Neural crest cell (in vitro differentiated cells): ENCODE measurements around the gene TRAPPC10. TPM values are rescaled to one million over a fixed set of nuclear protein-coding genes. Genes with fewer than 3 reads are reported as not detected.

Experiments
- DNase-seq: peaks from one replicate; pipeline ENCODE4 v3.0.0; 2021; ENCODE audit warnings: low read depth, mixed read lengths, low spot score
- H3K27ac Mint-ChIP-seq: one replicate; pipeline ENCODE4 v1.8.0; 2021; ENCODE audit warnings: mild to moderate bottlenecking, mixed read lengths; ENCODE audit not compliant: unreplicated experiment
- H3K27me3 Mint-ChIP-seq: 2 replicates; pipeline ENCODE4 v1.8.0; 2021; ENCODE audit warnings: low read depth, mild to moderate bottlenecking, mixed read lengths
- H3K36me3 Mint-ChIP-seq: 2 replicates; pipeline ENCODE4 v1.8.0; 2021; ENCODE audit warnings: low read depth, mild to moderate bottlenecking, mixed read lengths
- H3K4me1 Mint-ChIP-seq: 2 replicates; pipeline ENCODE4 v1.8.0; 2021; ENCODE audit warnings: mixed read lengths
- H3K4me3 Mint-ChIP-seq: one replicate; pipeline ENCODE4 v1.8.0; 2021; ENCODE audit warnings: mild to moderate bottlenecking, mixed read lengths
- H3K9me3 Mint-ChIP-seq: 2 replicates; pipeline ENCODE4 v1.8.0; 2021; ENCODE audit warnings: mixed read lengths
- CTCF ChIP-seq: fragments of 200-600 bp; sonication (generic); conservative IDR thresholded peaks from 2 replicates; pipeline ENCODE4 v1.5.0; 2021; ENCODE audit warnings: antibody characterized with exemption, mild to moderate bottlenecking
- total RNA-seq: library from RNA; stranded (reverse); gene quantifications from 2 replicates; pipeline ENCODE4 v1.2.1, GENCODE V29; 2021

TRAPPC10 gene
- total RNA-seq, 1 donor from 2014 or later = 35.1 TPM

- TF ChIP-seq CTCF = no peak
- no peaks in the 10 kb centered on the region for H3K27me3 Mint-ChIP-seq
- no peak overlapping the region for H3K27ac Mint-ChIP-seq
- H3K9me3 Mint-ChIP-seq = no peaks in the 10 kb centered on the region
- H3K4me1 Mint-ChIP-seq = no peaks in the 10 kb centered on the region
- no peak overlapping the region for H3K4me3 Mint-ChIP-seq
- H3K36me3 Mint-ChIP-seq = no peaks in the 10 kb centered on the region
- no peak for DNase-seq
Measured at GRCh38 chr21:43993420-43993934, 18.6 kb upstream of the TRAPPC10 start.

GRCh38 chr21:43994085-43994484, 18.0 kb upstream of the TRAPPC10 start:
- TF ChIP-seq CTCF = no peak
- H3K4me1 Mint-ChIP-seq = no peaks in the 10 kb centered on the region
- no peak for DNase-seq
- no peak overlapping the region for H3K4me3 Mint-ChIP-seq
- no peaks in the 10 kb centered on the region for H3K9me3 Mint-ChIP-seq
- H3K27ac Mint-ChIP-seq = peak overlapping the region; percentile 8
- H3K27me3 Mint-ChIP-seq = no peaks in the 10 kb centered on the region
- H3K36me3 Mint-ChIP-seq = no peaks in the 10 kb centered on the region

GRCh38 chr21:43994646-43995045, 17.5 kb upstream of the TRAPPC10 start:
- DNase-seq = no peak
- Mint-ChIP-seq H3K9me3 (no peaks in the 10 kb centered on the region), H3K27ac (no peak overlapping the region), H3K4me1 (no peaks in the 10 kb centered on the region), H3K27me3 (no peaks in the 10 kb centered on the region), H3K4me3 (no peak overlapping the region), H3K36me3 (no peaks in the 10 kb centered on the region)
- no peak for TF ChIP-seq CTCF

- no peak overlapping the region for H3K27ac Mint-ChIP-seq
- no peak for DNase-seq
- no peak overlapping the region for H3K4me3 Mint-ChIP-seq
- no peak for TF ChIP-seq CTCF
- no peaks in the 10 kb centered on the region for H3K9me3 Mint-ChIP-seq
- no peaks in the 10 kb centered on the region for H3K27me3 Mint-ChIP-seq
- H3K36me3 Mint-ChIP-seq = no peaks in the 10 kb centered on the region
- H3K4me1 Mint-ChIP-seq = no peaks in the 10 kb centered on the region
Measured at GRCh38 chr21:43995521-43996105, 16.5 kb upstream of the TRAPPC10 start.

- H3K4me3 Mint-ChIP-seq = no peak overlapping the region
- DNase-seq = no peak
- H3K36me3 Mint-ChIP-seq = no peaks in the 10 kb centered on the region
- no peak overlapping the region for H3K27ac Mint-ChIP-seq
- no peaks in the 10 kb centered on the region for H3K4me1 Mint-ChIP-seq
- no peak for TF ChIP-seq CTCF
- no peaks in the 10 kb centered on the region for H3K9me3 Mint-ChIP-seq
- H3K27me3 Mint-ChIP-seq = no peaks in the 10 kb centered on the region
Measured at GRCh38 chr21:43997766-43998742, 14.1 kb upstream of the TRAPPC10 start.
